T-cell (primary cell): ENCODE measurements around the gene WDR54. TPM values are rescaled to one million over a fixed set of nuclear protein-coding genes. Genes with fewer than 3 reads are reported as not detected.

Experiments
- ATAC-seq, 4 experiments: fragments of 200-7000 bp in 3 of 4; fragments of 150-1000 bp in 1 of 4; cut with Tn5 transposase; replicated peaks in 1 of 4; 1 replicate in 3 of 4; 2 replicates in 1 of 4; pipeline ENCODE4 v1.10.0; 2021; ENCODE audit warnings: moderate library complexity in 3 of 4, mild to moderate bottlenecking in 2 of 4, moderate number of reproducible peaks in 1 of 4
- CTCF ChIA-PET, 2 donors: fragments of 300-600 bp; sonication (Branson Sonifier 250); formaldehyde crosslinking; loops; one replicate each; lab custom pipeline; 2022; ENCODE audit warnings: antibody characterized with exemption in 2 of 2; lab: Charles Lee
- POLR2A ChIA-PET, 2 donors: fragments of 300-600 bp; sonication (Branson Sonifier 250); formaldehyde crosslinking; loops; one replicate each; lab custom pipeline; 2022; ENCODE audit warnings: antibody characterized with exemption in 2 of 2; lab: Charles Lee
- DNase-seq, 35 experiments: peaks; one replicate each; pipeline versions ENCODE4 v3.0.0 to v3.0.0-alpha.2; 2013 to 2023
- H3K27ac ChIP-seq: one replicate; pipeline ENCODE4 v1.5.1; 2013; ENCODE audit warnings: low read length
- H3K27me3 ChIP-seq, 2 experiments: replicated peaks in 1 of 2; 1 replicate in 1 of 2; 2 replicates in 1 of 2; pipeline versions ENCODE4 v1.6.1 to v1.7.0; 2013; ENCODE audit warnings: low read length in 1 of 2, mixed read lengths in 1 of 2; ENCODE audit not compliant: control insufficient read depth in 2 of 2, insufficient read depth in 2 of 2; ENCODE audit errors: extremely low read depth in 1 of 2
- H3K36me3 ChIP-seq, 2 donors: 1 replicate in 1 of 2; 2 replicates in 1 of 2; pipeline versions ENCODE4 v1.6.1 to v1.7.0; 2013; ENCODE audit warnings: low read length in 1 of 2; ENCODE audit not compliant: control insufficient read depth in 2 of 2, insufficient read depth in 1 of 2; ENCODE audit errors: extremely low read depth in 1 of 2
- H3K4me1 ChIP-seq, 2 experiments: 1 replicate in 1 of 2; 2 replicates in 1 of 2; pipeline versions ENCODE4 v1.6.1 to v1.7.0; 2013; ENCODE audit warnings: low read length in 2 of 2, mixed read lengths in 1 of 2; ENCODE audit not compliant: insufficient read depth in 2 of 2, control insufficient read depth in 1 of 2; ENCODE audit errors: extremely low read depth in 1 of 2
- H3K4me3 ChIP-seq, 2 donors: 1 replicate in 1 of 2; 2 replicates in 1 of 2; pipeline versions ENCODE4 v1.5.1 to v1.7.0; 2013; ENCODE audit warnings: mild to moderate bottlenecking in 2 of 2, low read length in 1 of 2, moderate library complexity in 1 of 2; ENCODE audit not compliant: control insufficient read depth in 1 of 2; ENCODE audit errors: extremely low read depth in 1 of 2
- H3K9me3 ChIP-seq: 2 replicates; pipeline ENCODE4 v1.7.0; 2013
- H3K27ac Mint-ChIP-seq, 2 donors: one replicate each; pipeline ENCODE4 v1.8.0; 2020 to 2021; ENCODE audit warnings: mild to moderate bottlenecking in 2 of 2, mixed read lengths in 2 of 2
- H3K27me3 Mint-ChIP-seq, 2 donors: one replicate each; pipeline ENCODE4 v1.8.0; 2021 to 2022; ENCODE audit warnings: mixed read lengths in 2 of 2
- H3K36me3 Mint-ChIP-seq: one replicate; pipeline ENCODE4 v1.8.0; 2021; ENCODE audit warnings: mixed read lengths
- H3K4me1 Mint-ChIP-seq, 3 donors: one replicate each; pipeline ENCODE4 v1.8.0; 2020 to 2022; ENCODE audit warnings: mixed read lengths in 3 of 3, mild to moderate bottlenecking in 1 of 3
- H3K4me3 Mint-ChIP-seq, 3 donors: one replicate each; pipeline ENCODE4 v1.8.0; 2020 to 2022; ENCODE audit warnings: mild to moderate bottlenecking in 3 of 3, mixed read lengths in 3 of 3, moderate library complexity in 3 of 3
- H3K9me3 Mint-ChIP-seq, 3 donors: one replicate each; pipeline ENCODE4 v1.8.0; 2020 to 2022; ENCODE audit warnings: mixed read lengths in 3 of 3
- WGBS: methylation state at CpG from one replicate; pipeline ENCODE4 v1.1.5; 2013; ENCODE audit warnings: missing lambda C conversion rate; ENCODE audit not compliant: insufficient coverage; 5-methylcytosine and 5-hydroxymethylcytosine counted together
- total RNA-seq, 35 experiments: library from RNA in 6 of 35; stranded (reverse) in 6 of 35; fragments of 120-200 nt in 1 of 35; gene quantifications; one replicate each; pipeline versions ENCODE4 v1.2.1 to v1.2.4 and lab custom pipeline; 2013 to 2026

WDR54 gene
- total RNA-seq (10 to 100 TPM; 31.4 to 46.8 (median 45.4) TPM), total RNA-seq (lab: John Stamatoyannopoulos, UW) (2.4 to 24.9 (median 17.8) reads per million in 29 experiments)
- total RNA-seq (2013), result 28.4 TPM

GRCh38 chr2:74421221-74421870 lies at the start of gene WDR54, which contains the start of gene C2orf81:
WDR54 (plus strand) TSS chr2:74421730; CDS start chr2:74422154, 424 bp downstream.
C2orf81 (minus strand) TSS chr2:74421619; CDS start chr2:74421560, 59 bp downstream.
- 1% methylated on average over 52 of the region's 57 CpGs for WGBS
- peak within 1 kb of the TSS; percentile 92 to 99 (median 99) for H3K4me3 Mint-ChIP-seq
- Histone ChIP-seq H3K9me3 (no peaks in the 10 kb centered on the region), H3K36me3 (peaks cover 0 to 17% of the 10 kb centered on the region in 2 donors), H3K4me3 (peak within 1 kb of the TSS; percentile 92 to 100), H3K27me3 (no peaks in the 10 kb centered on the region), H3K4me1 (peaks cover 9 to 24% of the 10 kb centered on the region in 2 experiments), H3K27ac (peak within 1 kb of the TSS; percentile 96)
- H3K27me3 Mint-ChIP-seq, result no peaks in the 10 kb centered on the region
- peaks cover 28 to 40% (median 29%) of the 10 kb centered on the region in 3 donors for H3K4me1 Mint-ChIP-seq
- peak; percentile 86 to 97 (median 92) for DNase-seq
- ATAC-seq, result peak; percentile 91 to 97 (median 97)
- POLR2A ChIA-PET, result interaction anchor here (0.5 to 1.0 kb wide), 6 partner anchors 31 to 418 kb away, joined by 3 to 7 read pairs (median 3); partner anchors contain the start of gene WBP1 (in 1 of the 2)
- H3K36me3 Mint-ChIP-seq, result peaks cover 11% of the 10 kb centered on the region
- H3K27ac Mint-ChIP-seq, result peak within 1 kb of the TSS; percentile 97 to 98
- CTCF ChIA-PET, result interaction anchor here in 1 of 2 donors (0.7 to 1.2 kb wide), 6 partner anchors 24 to 225 kb away, joined by 3 to 8 read pairs (median 4); no protein-coding TSS in a partner anchor
- no peaks in the 10 kb centered on the region for H3K9me3 Mint-ChIP-seq

- peaks cover 63% of the 10 kb centered on the region for H3K36me3 Mint-ChIP-seq
- Histone ChIP-seq H3K36me3 (peaks cover 12 to 87% of the 10 kb centered on the region in 2 donors), H3K27me3 (no peaks in the 10 kb centered on the region), H3K4me3 (no peak overlapping the region), H3K27ac (no peak overlapping the region), H3K4me1 (no peaks in the 10 kb centered on the region), H3K9me3 (no peaks in the 10 kb centered on the region)
- WGBS, result 100% methylated on average over 1 of the region's 6 CpGs
- no peak overlapping the region for H3K27ac Mint-ChIP-seq
- no peak overlapping the region for H3K4me3 Mint-ChIP-seq
- peaks cover 2 to 10% (median 5%) of the 10 kb centered on the region in 3 donors for H3K4me1 Mint-ChIP-seq
- DNase-seq (no peak), ATAC-seq (no peak)
- ChIA-PET CTCF (no interaction called here), POLR2A (no interaction called here)
- no peaks in the 10 kb centered on the region for H3K9me3 Mint-ChIP-seq
- H3K27me3 Mint-ChIP-seq, result no peaks in the 10 kb centered on the region
Measured at GRCh38 chr2:74372674-74373073, 48.9 kb upstream of the WDR54 start.

- H3K4me3 ChIP-seq, result no peak overlapping the region
- H3K36me3 ChIP-seq, result peaks cover 12 to 86% of the 10 kb centered on the region in 2 donors
- no peaks in the 10 kb centered on the region for H3K27me3 ChIP-seq
- WGBS, result 96% methylated on average over 4 of the region's 5 CpGs
- ChIA-PET POLR2A (no interaction called here), CTCF (interaction anchor here in 1 of 2 donors (0.6 kb wide), 1 partner anchor 137 kb away, joined by 5 read pairs; no protein-coding TSS in a partner anchor)
- Mint-ChIP-seq H3K27me3 (no peaks in the 10 kb centered on the region), H3K4me3 (no peak overlapping the region), H3K36me3 (peaks cover 63% of the 10 kb centered on the region), H3K4me1 (peaks cover 2 to 14% (median 9%) of the 10 kb centered on the region in 3 donors), H3K27ac (no peak overlapping the region), H3K9me3 (no peaks in the 10 kb centered on the region)
- no peak for DNase-seq
- H3K27ac ChIP-seq, result no peak overlapping the region
- no peaks in the 10 kb centered on the region for H3K4me1 ChIP-seq
- H3K9me3 ChIP-seq, result no peaks in the 10 kb centered on the region
- no peak for ATAC-seq
Measured at GRCh38 chr2:74373221-74373676, 48.3 kb upstream of the WDR54 start.

GRCh38 chr2:74373985-74374384 lies 47.5 kb upstream of the WDR54 start:
- Histone ChIP-seq H3K4me1 (peaks cover 0 to 3% of the 10 kb centered on the region in 2 experiments), H3K36me3 (peaks cover 15 to 81% of the 10 kb centered on the region in 2 donors), H3K4me3 (no peak overlapping the region), H3K27me3 (no peaks in the 10 kb centered on the region), H3K27ac (no peak overlapping the region), H3K9me3 (no peaks in the 10 kb centered on the region)
- no peaks in the 10 kb centered on the region for H3K9me3 Mint-ChIP-seq
- 100% methylated on average over 3 of the region's 8 CpGs for WGBS
- no peak overlapping the region for H3K27ac Mint-ChIP-seq
- DNase-seq (no peak), ATAC-seq (no peak)
- no peak overlapping the region for H3K4me3 Mint-ChIP-seq
- POLR2A ChIA-PET, result no interaction called here
- H3K4me1 Mint-ChIP-seq, result peaks cover 7 to 20% (median 16%) of the 10 kb centered on the region in 3 donors
- H3K27me3 Mint-ChIP-seq, result no peaks in the 10 kb centered on the region
- H3K36me3 Mint-ChIP-seq, result peaks cover 61% of the 10 kb centered on the region
- CTCF ChIA-PET, result no interaction called here

GRCh38 chr2:74374509-74375205 lies 46.9 kb upstream of the WDR54 start:
- DNase-seq, result no peak
- no peak for ATAC-seq
- Mint-ChIP-seq H3K4me1 (peaks cover 14 to 27% (median 19%) of the 10 kb centered on the region in 3 donors), H3K9me3 (no peaks in the 10 kb centered on the region), H3K27me3 (no peaks in the 10 kb centered on the region), H3K27ac (no peak overlapping the region), H3K36me3 (peaks cover 56% of the 10 kb centered on the region), H3K4me3 (no peak overlapping the region)
- Histone ChIP-seq H3K27ac (no peak overlapping the region), H3K27me3 (no peaks in the 10 kb centered on the region), H3K4me3 (no peak overlapping the region), H3K4me1 (peaks cover 0 to 9% of the 10 kb centered on the region in 2 experiments), H3K36me3 (peaks cover 15 to 76% of the 10 kb centered on the region in 2 donors), H3K9me3 (no peaks in the 10 kb centered on the region)
- ChIA-PET CTCF (no interaction called here), POLR2A (no interaction called here)
- WGBS, result 95% methylated on average over 19 of the region's 19 CpGs

- no peaks in the 10 kb centered on the region for H3K27me3 ChIP-seq
- no peak for ATAC-seq
- Mint-ChIP-seq H3K9me3 (no peaks in the 10 kb centered on the region), H3K4me1 (peaks cover 26 to 38% (median 30%) of the 10 kb centered on the region in 3 donors), H3K27me3 (no peaks in the 10 kb centered on the region), H3K27ac (no peak overlapping the region), H3K36me3 (peaks cover 45% of the 10 kb centered on the region), H3K4me3 (no peak overlapping the region)
- no peak overlapping the region for H3K27ac ChIP-seq
- no peaks in the 10 kb centered on the region for H3K9me3 ChIP-seq
- H3K4me3 ChIP-seq, result no peak overlapping the region
- DNase-seq, result no peak
- H3K36me3 ChIP-seq, result peaks cover 15 to 65% of the 10 kb centered on the region in 2 donors
- 89% methylated on average over 1 of the region's 2 CpGs for WGBS
- ChIA-PET POLR2A (no interaction called here), CTCF (no interaction called here)
- H3K4me1 ChIP-seq, result peaks cover 2 to 21% of the 10 kb centered on the region in 2 experiments
Measured at GRCh38 chr2:74375838-74376237, 45.7 kb upstream of the WDR54 start.
